Fibroblast of lung (primary cell): Measurements from ENCODE around the gene MAGEB3. TPM values are rescaled to one million over a fixed set of nuclear protein-coding genes. Genes with fewer than 3 reads are reported as not detected.
A peak's percentile ranks its signal among the peaks of the same experiment; 100 is the strongest.

ENCODE experiments used
- DNase-seq, 2 donors: peaks; one replicate each; pipeline versions ENCODE4 v3.0.0 to v3.0.0-alpha.2; 2010; ENCODE audit warnings: low read depth in 2 of 2
- H2AFZ ChIP-seq: 2 replicates; pipeline ENCODE4 v1.5.1; 2012; ENCODE audit warnings: low read length, control low read depth, inconsistent platforms
- H3K27ac ChIP-seq: 2 replicates; pipeline ENCODE4 v1.5.1; 2011; ENCODE audit warnings: low read length, control low read depth; ENCODE audit not compliant: insufficient read depth
- H3K27me3 ChIP-seq: 2 replicates; pipeline ENCODE4 v1.5.1; 2011; ENCODE audit warnings: mild to moderate bottlenecking, low read length; ENCODE audit not compliant: control insufficient read depth, insufficient read depth
- H3K36me3 ChIP-seq: 2 replicates; pipeline ENCODE4 v1.5.1; 2011; ENCODE audit warnings: low read length; ENCODE audit not compliant: control insufficient read depth, insufficient read depth
- H3K4me1 ChIP-seq: 2 replicates; pipeline ENCODE4 v1.5.1; 2011; ENCODE audit warnings: low read length; ENCODE audit not compliant: control insufficient read depth, insufficient read depth; ENCODE audit errors: extremely low read depth
- H3K4me2 ChIP-seq: 2 replicates; pipeline ENCODE4 v1.5.1; 2011; ENCODE audit warnings: low read length, control low read depth; ENCODE audit not compliant: insufficient read depth; ENCODE audit errors: extremely low read depth
- H3K4me3 ChIP-seq, 4 experiments: fragments of 200-600 bp in 1 of 4; sonication (generic) in 1 of 4; replicated peaks in 1 of 4; 2 replicates each; pipeline ENCODE4 v1.5.1; 2011 to 2016; ENCODE audit warnings: low read length in 4 of 4, low read depth in 3 of 4, mild to moderate bottlenecking in 3 of 4, control low read depth in 2 of 4, inconsistent platforms in 1 of 4, mixed read lengths in 1 of 4; ENCODE audit not compliant: insufficient read depth in 1 of 4; ENCODE audit errors: control extremely low read depth in 1 of 4
- H3K79me2 ChIP-seq: 2 replicates; pipeline ENCODE4 v1.5.1; 2012; ENCODE audit warnings: mild to moderate bottlenecking, low read length, inconsistent platforms; ENCODE audit not compliant: control insufficient read depth, insufficient read depth
- H3K9ac ChIP-seq: 2 replicates; pipeline ENCODE4 v1.5.1; 2011; ENCODE audit warnings: mild to moderate bottlenecking, low read length, control low read depth; ENCODE audit not compliant: insufficient read depth
- H3K9me3 ChIP-seq: 2 replicates; pipeline ENCODE4 v1.5.1; 2012; ENCODE audit warnings: low read depth, low read length; ENCODE audit not compliant: control insufficient read depth, insufficient read depth
- H4K20me1 ChIP-seq: 2 replicates; pipeline ENCODE4 v1.5.1; 2011; ENCODE audit warnings: low read length; ENCODE audit not compliant: control insufficient read depth, insufficient read depth; ENCODE audit errors: extremely low read depth
- CTCF ChIP-seq, 2 donors: IDR thresholded peaks in 1 of 2; conservative IDR thresholded peaks in 1 of 2; 1 replicate in 1 of 2; 2 replicates in 1 of 2; pipeline ENCODE4 v1.5.1; 2011 to 2012; ENCODE audit warnings: low read length in 2 of 2, control low read depth in 1 of 2, inconsistent platforms in 1 of 2, low read depth in 1 of 2, mild to moderate bottlenecking in 1 of 2
- EZH2 ChIP-seq: IDR thresholded peaks from 2 replicates; pipeline ENCODE4 v1.5.1; 2012; ENCODE audit warnings: low read length, control low read depth, mild to moderate bottlenecking; ENCODE audit errors: missing control alignments
- polyA plus RNA-seq, 2 donors: library from polyadenylated mRNA; depleted of rRNA in 1 of 2; stranded (reverse) in 1 of 2; unstranded in 1 of 2; fragments of >200 nt; gene quantifications; 2 replicates each; pipeline ENCODE4 v1.2.1, GENCODE V29; 2011 to 2012; ENCODE audit warnings: missing spikeins in 1 of 2
- total RNA-seq: library from RNA; depleted of rRNA; stranded (reverse); fragments of >200 nt; gene quantifications from 2 replicates; pipeline ENCODE4 v1.2.1, GENCODE V29; 2014

Gene MAGEB3
- total and polyA plus RNA-seq, 2 donors (not counting 1 experiment from before 2014, with no cell fraction given), result not detected

GRCh38 chrX:30282527-30282926 lies 52.1 kb downstream of the MAGEB3 start:
- Histone ChIP-seq H3K4me3 (no peak overlapping the region), H3K27me3 (no peaks in the 10 kb centered on the region), H3K79me2 (no peaks in the 10 kb centered on the region), H3K9ac (no peak overlapping the region), H3K4me1 (peaks cover 2% of the 10 kb centered on the region), H3K27ac (peak overlapping the region; percentile 92), H3K36me3 (no peaks in the 10 kb centered on the region), H4K20me1 (no peaks in the 10 kb centered on the region), H3K9me3 (no peaks in the 10 kb centered on the region), H2AFZ (no peak overlapping the region), H3K4me2 (no peak overlapping the region)
- TF ChIP-seq CTCF (conservative IDR thresholded peaks at IDR 0.05 in 1 of 2, IDR thresholded peaks at IDR 0.05 in 1 of 2; ENCODE audit: low read depth in 1 of 2, low read length in 2 of 2) (no peak), EZH2 (no peak)
- peak in 1 of 2 donors; percentile 25 for DNase-seq

- peak overlapping the region; percentile 42 for H3K9ac ChIP-seq
- no peaks in the 10 kb centered on the region for H3K79me2 ChIP-seq
- H3K4me3 ChIP-seq, result no peak overlapping the region
- peaks cover 2% of the 10 kb centered on the region for H3K4me1 ChIP-seq
- H4K20me1 ChIP-seq, result no peaks in the 10 kb centered on the region
- H3K36me3 ChIP-seq, result no peaks in the 10 kb centered on the region
- peak; percentile 91 for DNase-seq
- no peak overlapping the region for H3K4me2 ChIP-seq
- no peak overlapping the region for H2AFZ ChIP-seq
- no peaks in the 10 kb centered on the region for H3K27me3 ChIP-seq
- H3K9me3 ChIP-seq, result no peaks in the 10 kb centered on the region
- TF ChIP-seq CTCF (conservative IDR thresholded peaks at IDR 0.05 in 1 of 2, IDR thresholded peaks at IDR 0.05 in 1 of 2; ENCODE audit: low read depth in 1 of 2, low read length in 2 of 2), result no peak
- TF ChIP-seq EZH2, result no peak
- H3K27ac ChIP-seq, result peak overlapping the region; percentile 92
These were observed 53.2 kb downstream of the MAGEB3 start for GRCh38 chrX:30283456-30284200.

Other genes starting within 250 kb of the MAGEB3 start
- not detected in 2 replicates for gene MAGEB2, start 15.1 kb upstream of the MAGEB3 start, total RNA-seq
- not detected in 2 replicates for gene MAGEB2, start 15.1 kb upstream of the MAGEB3 start, polyA plus RNA-seq
- not detected in 2 replicates for gene MAGEB4, start 11.3 kb downstream of the MAGEB3 start, total RNA-seq
- not detected in 2 replicates for gene MAGEB4, start 11.3 kb downstream of the MAGEB3 start, polyA plus RNA-seq
- not detected in 2 replicates for gene MAGEB1, start 16.5 kb downstream of the MAGEB3 start, total RNA-seq
- gene MAGEB1, start 16.5 kb downstream of the MAGEB3 start, polyA plus RNA-seq, result not detected in 2 replicates
- gene NR0B1, start 78.7 kb downstream of the MAGEB3 start, total RNA-seq, result 1.8 and 4.6 TPM in 2 replicates
- 0.16 TPM in 1 of 2 replicates, not detected in the other for gene NR0B1, start 78.7 kb downstream of the MAGEB3 start, polyA plus RNA-seq